ENCODE data around the gene CAPSL. TPM values are rescaled to one million over a fixed set of nuclear protein-coding genes. Genes with fewer than 3 reads are reported as not detected.

Gene CAPSL
- total RNA-seq, 1 donor from 2014 or later = not detected

GRCh38 chr5:35890021-35891020 is 48.1 kb downstream of the CAPSL start:
- no peak overlapping the region for H3K27ac ChIP-seq
- peaks cover 5% of the 10 kb centered on the region for H3K4me1 ChIP-seq
- no peaks in the 10 kb centered on the region for H3K27me3 ChIP-seq
- TF ChIP-seq POLR2A (IDR thresholded peaks at IDR 0.05) (no peak), POLR2AphosphoS5 (IDR thresholded peaks at IDR 0.05; ENCODE audit: insufficient read depth in 1 of 2, low read depth in 1 of 2) (no peak)
- TF ChIP-seq, protein P1, sequence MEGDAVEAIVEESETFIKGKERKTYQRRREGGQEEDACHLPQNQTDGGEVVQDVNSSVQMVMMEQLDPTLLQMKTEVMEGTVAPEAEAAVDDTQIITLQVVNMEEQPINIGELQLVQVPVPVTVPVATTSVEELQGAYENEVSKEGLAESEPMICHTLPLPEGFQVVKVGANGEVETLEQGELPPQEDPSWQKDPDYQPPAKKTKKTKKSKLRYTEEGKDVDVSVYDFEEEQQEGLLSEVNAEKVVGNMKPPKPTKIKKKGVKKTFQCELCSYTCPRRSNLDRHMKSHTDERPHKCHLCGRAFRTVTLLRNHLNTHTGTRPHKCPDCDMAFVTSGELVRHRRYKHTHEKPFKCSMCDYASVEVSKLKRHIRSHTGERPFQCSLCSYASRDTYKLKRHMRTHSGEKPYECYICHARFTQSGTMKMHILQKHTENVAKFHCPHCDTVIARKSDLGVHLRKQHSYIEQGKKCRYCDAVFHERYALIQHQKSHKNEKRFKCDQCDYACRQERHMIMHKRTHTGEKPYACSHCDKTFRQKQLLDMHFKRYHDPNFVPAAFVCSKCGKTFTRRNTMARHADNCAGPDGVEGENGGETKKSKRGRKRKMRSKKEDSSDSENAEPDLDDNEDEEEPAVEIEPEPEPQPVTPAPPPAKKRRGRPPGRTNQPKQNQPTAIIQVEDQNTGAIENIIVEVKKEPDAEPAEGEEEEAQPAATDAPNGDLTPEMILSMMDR (IDR thresholded peaks at IDR 0.05) = no peak
- no peak overlapping the region for H3K4me3 ChIP-seq
- H3K9me3 ChIP-seq = no peaks in the 10 kb centered on the region
- intact Hi-C loops (cut with DNase I) = no loop called here
- H3K36me3 ChIP-seq = no peaks in the 10 kb centered on the region
- DNase-seq (ENCODE audit: extremely low spot score in 2 of 2) = no peak

GRCh38 chr5:35887321-35888100 is 50.9 kb downstream of the CAPSL start:
- peaks cover 5% of the 10 kb centered on the region for H3K4me1 ChIP-seq
- intact Hi-C loops (cut with DNase I) = no loop called here
- H3K4me3 ChIP-seq = no peak overlapping the region
- no peaks in the 10 kb centered on the region for H3K9me3 ChIP-seq
- no peak for TF ChIP-seq POLR2A (IDR thresholded peaks at IDR 0.05)
- TF ChIP-seq, protein P1 (IDR thresholded peaks at IDR 0.05) = no peak
- TF ChIP-seq POLR2AphosphoS5 (IDR thresholded peaks at IDR 0.05; ENCODE audit: insufficient read depth in 1 of 2, low read depth in 1 of 2) = no peak
- no peak overlapping the region for H3K27ac ChIP-seq
- H3K36me3 ChIP-seq = no peaks in the 10 kb centered on the region
- H3K27me3 ChIP-seq = no peaks in the 10 kb centered on the region
- no peak for DNase-seq (ENCODE audit: extremely low spot score in 2 of 2)

DNA sequence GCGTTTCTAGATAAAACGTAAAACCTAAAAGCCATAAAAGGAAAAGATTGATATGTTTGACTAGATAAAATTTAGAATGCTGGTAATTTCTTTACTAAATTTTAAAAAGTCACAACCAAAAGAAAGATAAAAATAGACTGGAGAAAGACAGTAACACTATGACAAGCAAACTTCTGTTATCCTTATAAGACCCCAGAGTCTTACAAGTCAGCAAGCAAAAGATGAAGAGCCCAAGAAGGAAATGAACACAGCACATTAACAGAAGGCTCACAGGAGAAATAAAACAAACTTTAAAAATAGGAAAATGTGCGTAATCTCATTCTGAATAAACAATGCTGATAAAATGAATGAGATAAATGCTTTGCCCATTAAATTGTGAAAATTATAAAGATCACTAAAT is 52.0 kb downstream of the CAPSL start:
- H3K9me3 ChIP-seq = no peaks in the 10 kb centered on the region
- TF ChIP-seq, protein P1 (IDR thresholded peaks at IDR 0.05) = no peak
- TF ChIP-seq POLR2AphosphoS5 (IDR thresholded peaks at IDR 0.05; ENCODE audit: insufficient read depth in 1 of 2, low read depth in 1 of 2) (no peak), POLR2A (IDR thresholded peaks at IDR 0.05) (no peak)
- H3K4me1 ChIP-seq = peaks cover 5% of the 10 kb centered on the region
- no peak for DNase-seq (ENCODE audit: extremely low spot score in 2 of 2)
- H3K36me3 ChIP-seq = no peaks in the 10 kb centered on the region
- no peaks in the 10 kb centered on the region for H3K27me3 ChIP-seq
- no peak overlapping the region for H3K27ac ChIP-seq
- intact Hi-C loops (cut with DNase I) = no loop called here
- no peak overlapping the region for H3K4me3 ChIP-seq

DNA sequence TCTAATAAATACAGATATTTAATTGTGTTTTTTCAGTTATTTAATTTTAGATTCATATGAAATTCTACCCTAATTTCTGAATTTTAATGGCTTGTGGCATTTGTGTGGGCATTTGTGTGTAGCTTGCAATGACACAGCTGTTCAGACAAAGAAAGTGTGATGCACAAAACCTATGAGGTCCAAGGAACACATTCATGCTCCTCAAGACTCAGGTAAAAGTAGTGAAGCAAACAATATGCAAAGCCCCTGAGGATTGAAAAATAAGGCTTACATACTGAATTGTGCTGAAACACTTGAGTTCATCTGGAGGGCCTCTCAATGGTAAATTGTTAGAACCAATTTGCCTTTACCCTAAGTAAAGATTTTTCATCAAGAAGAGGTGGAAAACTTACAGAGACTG is 53.6 kb downstream of the CAPSL start:
- Histone ChIP-seq H3K4me1 (peaks cover 2% of the 10 kb centered on the region), H3K27me3 (no peaks in the 10 kb centered on the region), H3K27ac (no peak overlapping the region), H3K4me3 (no peak overlapping the region), H3K36me3 (no peaks in the 10 kb centered on the region), H3K9me3 (no peaks in the 10 kb centered on the region)
- no peak for TF ChIP-seq POLR2AphosphoS5 (IDR thresholded peaks at IDR 0.05; ENCODE audit: insufficient read depth in 1 of 2, low read depth in 1 of 2)
- TF ChIP-seq POLR2A (IDR thresholded peaks at IDR 0.05) = no peak
- TF ChIP-seq, protein P1 (IDR thresholded peaks at IDR 0.05) = no peak
- intact Hi-C loops (cut with DNase I) = no loop called here
- DNase-seq (ENCODE audit: extremely low spot score in 2 of 2) = no peak
